ENCODE measurements around the gene HMGN1.
A peak's percentile ranks its signal among the peaks of the same experiment; 100 is the strongest.

The HMGN1 gene

DNA sequence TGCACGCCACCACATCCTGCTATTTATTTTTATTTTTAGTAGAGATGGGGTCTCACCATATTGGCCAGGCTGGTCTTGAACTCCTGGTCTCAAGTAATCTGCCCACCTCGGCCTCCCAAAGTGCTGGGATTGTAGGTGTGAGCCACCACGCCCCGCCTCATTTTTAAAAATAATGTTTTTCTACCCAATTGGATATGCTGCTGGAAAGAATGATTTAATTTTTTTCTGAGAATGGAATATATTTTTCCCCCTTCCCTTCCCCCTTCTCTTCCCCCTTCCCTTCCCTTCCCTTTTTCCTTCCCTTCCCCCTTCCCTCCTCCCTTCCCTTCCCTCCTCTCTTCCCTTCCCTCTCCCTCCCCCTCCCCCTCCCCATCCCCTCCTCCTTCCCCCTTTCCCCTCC lies 17.7 kb upstream of the HMGN1 start:
- DNase-seq, result no peak

- DNase-seq, result no peak
Measured at GRCh38 chr21:39364949-39365348, 16.1 kb upstream of the HMGN1 start.

DNA sequence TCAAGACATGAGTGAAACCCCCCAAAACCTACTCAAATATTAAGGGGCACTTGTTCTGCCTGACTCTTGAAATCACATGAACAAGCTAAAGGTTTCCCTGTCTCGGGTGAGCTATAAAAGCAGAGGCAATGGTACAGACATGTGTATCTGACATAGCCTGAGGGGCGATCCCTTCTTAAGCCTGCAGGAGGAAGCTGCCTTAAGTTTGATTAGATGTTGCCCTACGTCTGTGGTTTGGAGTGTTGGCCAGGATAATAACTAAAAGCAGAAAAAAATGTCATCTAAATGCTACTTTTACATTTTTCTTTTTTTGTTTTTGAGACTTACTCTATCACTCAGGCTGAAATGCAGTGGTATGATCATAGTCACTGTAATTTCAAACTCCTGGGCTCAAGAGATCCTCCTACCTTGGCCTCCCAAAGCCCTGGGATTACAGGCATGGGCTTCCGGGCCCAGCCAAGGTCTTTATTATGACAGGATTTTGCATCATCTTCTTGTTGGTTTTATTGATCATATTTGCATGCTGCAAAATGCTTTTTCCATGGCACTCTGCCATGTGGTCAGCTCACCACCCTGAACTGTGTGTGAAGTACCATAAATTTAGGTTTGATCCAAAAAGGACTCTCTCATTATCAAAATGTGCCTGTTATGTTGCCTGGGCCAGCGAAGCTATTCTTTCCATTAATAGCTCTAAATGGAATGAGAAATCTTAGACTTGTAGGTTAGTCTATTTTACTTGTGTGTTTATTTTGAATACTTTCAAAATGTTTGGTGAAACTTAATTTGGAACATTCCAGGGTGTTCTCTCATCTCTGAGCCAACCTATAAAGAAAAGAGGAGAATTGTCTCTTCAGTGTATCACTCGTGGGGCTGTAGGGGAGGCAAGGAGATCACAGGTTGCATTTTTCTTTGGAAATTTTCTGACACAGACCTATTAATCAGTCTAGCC lies 15.0 kb upstream of the HMGN1 start:
- peak; percentile 27 for DNase-seq

DNA sequence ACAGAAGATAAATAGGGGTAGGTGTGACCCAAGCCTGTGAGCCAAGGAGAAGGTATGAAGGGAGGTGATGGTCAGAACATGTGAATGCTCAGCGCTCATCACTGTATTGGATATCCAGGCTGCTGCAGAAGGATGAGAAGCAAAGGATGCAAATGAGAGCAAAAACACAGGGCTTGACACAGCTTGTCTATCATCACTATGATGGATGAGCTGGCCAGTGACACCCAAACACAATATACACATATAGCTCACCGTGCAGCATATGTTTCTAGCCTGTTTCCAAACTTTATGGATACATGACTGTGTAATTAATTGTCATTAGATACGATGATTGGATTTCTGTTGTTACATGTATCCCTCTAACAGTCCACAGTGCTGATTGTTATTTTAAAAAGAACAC lies 13.8 kb upstream of the HMGN1 start:
- no peak for DNase-seq

GRCh38 chr21:39359382-39359781 lies 10.5 kb upstream of the HMGN1 start:
- DNase-seq, result no peak

GRCh38 chr21:39353295-39353694 lies 4.4 kb upstream of the HMGN1 start:
- no peak for DNase-seq

DNA sequence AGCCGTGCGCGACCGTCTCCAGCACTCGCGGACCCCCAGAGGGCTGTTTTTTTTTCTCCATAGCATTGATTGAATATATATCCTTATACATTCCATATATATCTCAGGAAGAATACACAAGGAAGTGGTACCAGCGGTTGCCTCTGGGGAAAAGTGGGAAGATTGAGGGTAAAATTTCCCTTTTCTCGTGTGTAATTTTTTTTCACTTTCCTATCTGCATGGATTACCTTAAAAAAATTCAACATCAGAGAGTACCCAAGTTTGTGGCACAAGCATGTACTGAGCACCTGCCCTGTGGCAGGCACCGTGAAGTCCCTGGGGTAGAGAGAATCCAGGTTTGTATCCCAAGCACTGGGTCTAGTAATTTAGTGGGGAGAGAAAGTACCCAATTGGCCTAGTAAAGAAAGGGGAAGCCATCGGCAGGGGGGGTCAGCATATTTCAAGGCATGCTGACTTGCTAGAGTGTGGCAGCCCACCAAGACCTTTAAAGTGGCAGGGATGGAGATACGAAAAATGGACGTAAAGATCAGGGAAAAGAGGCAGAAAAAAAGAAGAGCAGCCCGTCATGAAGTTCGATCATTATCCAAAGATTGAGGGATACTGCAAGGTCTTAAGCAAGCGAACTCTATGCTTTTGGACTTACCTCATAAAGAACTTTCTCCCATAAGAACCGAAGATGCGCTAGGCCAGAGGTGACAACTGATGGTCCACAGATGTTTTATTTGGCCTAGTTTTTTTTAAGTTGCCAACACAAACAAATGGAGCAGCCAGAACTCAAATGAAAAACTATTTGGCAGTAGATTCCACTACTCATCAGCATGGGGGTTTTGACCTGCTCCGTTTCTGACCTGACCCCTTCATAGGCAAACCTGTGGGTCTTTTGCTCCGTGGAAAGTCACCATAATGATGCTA lies 1.5 kb upstream of the HMGN1 start:
- no peak for DNase-seq

DNA sequence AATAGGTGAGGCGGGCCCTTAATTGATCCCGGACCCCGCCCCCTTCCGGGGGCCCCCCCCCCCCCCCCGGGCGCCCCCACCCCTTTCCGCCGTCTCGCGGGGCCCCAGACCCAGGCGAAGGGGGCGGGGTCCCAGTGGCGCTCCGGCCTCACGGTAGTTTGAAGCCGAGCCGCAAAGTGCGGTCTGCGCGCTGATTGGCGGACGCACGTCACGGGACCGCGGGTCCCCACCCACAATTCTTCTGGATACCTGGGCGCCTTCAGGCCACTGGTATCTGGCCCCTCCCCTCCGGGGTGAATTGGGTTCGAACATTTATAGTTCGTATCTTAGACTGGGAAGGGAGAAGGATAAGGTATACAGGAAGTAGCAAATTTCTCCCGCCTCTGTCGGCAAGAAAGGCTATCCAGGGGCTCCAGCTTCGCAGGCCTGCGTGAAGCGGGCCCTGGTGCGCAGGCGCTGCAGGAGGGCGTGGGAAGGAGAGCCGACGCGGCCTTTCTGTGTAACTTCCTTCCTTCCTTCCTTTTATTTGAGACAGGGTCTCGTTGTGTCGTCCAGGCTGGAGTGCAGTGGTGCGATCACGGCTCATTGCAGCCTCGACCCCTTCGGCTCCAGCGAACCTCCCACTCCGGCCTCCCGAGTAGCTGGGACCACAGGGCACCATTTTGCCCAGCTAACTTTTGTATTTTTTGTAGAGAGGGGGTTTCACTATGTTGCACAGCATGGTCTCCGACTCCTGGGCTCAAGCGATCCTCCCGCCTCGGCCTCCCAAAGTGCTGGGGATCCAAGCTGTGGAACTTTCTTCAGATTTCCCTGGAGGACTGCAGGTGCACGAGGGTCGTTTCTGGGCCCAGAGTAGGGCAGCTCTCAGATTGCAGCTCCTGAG lies 564 bp upstream of the HMGN1 start:
- DNase-seq, result peak; percentile 97

GRCh38 chr21:39348040-39348354 lies 891 bp downstream of the HMGN1 start:
- DNase-seq, result no peak

- no peak for DNase-seq
Measured at GRCh38 chr21:39347537-39347936, 1.4 kb downstream of the HMGN1 start.

DNA sequence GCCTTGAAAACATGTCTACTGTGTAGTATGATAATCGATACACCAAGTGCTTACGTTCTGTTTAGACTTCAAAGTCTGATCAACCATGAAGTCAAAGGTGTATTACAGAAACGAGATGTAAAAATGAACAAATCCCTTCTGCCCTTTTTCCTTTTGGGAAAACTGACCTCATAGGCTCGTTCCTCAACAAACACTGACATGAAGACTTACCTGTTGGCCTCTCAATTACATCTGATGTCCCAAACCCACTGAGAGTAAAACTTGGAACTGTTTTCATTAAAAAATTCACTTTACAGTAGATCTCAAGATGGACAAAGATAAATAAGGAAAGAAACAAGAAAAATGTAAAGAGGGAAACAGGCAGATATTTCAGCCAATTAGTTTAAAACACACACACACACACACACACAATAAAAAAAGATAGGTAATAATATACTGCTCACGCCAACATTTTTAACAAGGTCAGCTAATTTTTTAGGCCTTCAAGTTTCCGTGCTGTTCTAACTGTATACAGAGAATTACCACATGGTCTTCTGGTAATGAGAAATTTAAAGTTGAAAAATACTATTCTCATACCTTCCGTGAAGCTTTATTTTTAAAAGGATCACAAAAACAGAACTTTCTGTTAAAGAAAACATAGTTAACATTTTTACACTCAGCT lies 2.1 kb downstream of the HMGN1 start:
- DNase-seq, result no peak

- no peak for DNase-seq
Measured at GRCh38 chr21:39346206-39346605, 2.7 kb downstream of the HMGN1 start.

DNA sequence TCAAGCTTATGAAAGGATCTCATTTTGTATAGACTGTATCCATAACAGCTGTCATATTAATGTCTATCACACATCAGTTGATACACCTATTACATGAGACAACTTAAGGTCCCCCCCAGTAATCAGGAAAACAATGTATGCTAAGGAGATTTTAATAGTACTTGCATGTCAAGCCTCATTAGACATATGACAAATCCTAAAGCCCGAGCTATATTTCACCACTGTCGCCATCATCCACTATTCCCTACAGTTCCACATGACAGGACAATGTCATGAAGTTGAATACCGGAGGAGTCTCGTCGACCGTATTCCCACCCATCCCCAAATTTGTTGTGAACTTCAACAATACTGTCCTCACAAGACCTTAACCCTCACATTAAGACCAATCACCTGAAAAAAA lies 3.4 kb downstream of the HMGN1 start:
- no peak for DNase-seq

DNA sequence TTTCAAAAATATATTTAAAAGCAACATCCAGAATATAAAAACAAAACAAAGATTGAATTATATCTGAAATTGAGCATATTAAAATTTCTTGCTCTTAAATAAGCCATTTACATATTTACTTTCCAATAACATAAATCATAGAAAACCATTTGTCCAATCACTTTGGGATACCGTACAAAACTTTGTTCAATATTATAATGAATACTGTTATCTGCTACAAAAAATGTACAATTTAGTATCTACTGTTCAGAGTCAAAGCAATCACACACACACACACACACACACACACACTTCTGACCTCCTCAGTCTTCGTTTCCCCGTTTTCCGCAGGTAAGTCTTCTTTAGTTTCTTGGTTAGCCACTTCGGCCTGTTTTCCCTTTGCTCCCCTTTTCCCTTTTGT lies 4.0 kb downstream of the HMGN1 start:
- no peak for DNase-seq

DNA sequence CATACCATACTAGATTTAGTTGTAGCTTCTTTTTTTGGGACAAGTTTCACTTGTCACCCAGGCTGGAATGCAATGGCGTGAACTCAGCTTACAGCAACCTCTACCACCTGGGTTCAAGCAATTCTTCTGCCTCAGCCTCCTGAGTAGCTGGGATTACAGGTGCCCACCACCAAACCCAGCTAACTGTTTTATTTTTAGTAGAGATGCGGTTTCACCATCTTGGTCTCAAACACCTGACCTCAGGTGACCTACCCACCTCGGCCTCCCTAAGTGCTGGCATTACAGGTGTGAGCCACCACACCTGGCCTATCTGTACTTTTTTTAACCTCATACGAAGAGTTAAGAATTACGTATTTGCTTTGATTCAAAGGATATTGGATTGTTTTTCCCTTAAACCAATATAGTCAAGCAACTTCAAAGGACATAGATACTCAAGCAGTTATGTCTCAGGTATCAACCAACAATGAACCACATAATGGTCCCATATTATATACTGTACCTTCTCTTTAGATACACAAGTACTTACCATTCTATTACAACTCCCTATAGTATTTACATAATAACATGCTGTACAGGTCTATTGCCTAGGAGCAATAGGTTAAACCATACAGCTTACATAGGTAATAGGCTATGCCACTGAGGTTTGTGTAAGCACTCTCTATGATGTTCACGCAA lies 7.5 kb downstream of the HMGN1 start:
- no peak for DNase-seq

- no peak for DNase-seq
Measured at GRCh38 chr21:39340687-39341086, 8.2 kb downstream of the HMGN1 start.

- DNase-seq, result no peak
Measured at GRCh38 chr21:39339231-39339630, 9.7 kb downstream of the HMGN1 start.

- DNase-seq, result no peak
Measured at GRCh38 chr21:39336457-39337008, 12.4 kb downstream of the HMGN1 start.

DNA sequence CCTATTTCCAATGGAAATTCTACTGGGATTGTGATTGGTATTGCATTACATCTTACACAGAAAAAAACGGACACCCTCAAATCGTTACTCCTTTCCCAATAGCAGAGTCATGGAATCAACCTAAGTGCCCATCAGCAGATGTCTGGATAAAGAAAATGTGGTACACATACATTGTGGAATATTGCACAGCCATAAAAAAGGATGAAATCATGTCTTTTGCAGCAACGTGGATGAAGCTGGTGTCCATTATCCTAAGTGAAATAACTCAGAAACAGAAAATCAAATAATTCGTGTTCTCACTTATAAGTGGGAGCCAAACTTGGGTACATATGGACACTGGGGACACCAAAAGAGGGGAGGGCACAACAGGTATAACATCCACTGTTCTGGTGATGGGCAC lies 14.3 kb downstream of the HMGN1 start:
- no peak for DNase-seq

DNA sequence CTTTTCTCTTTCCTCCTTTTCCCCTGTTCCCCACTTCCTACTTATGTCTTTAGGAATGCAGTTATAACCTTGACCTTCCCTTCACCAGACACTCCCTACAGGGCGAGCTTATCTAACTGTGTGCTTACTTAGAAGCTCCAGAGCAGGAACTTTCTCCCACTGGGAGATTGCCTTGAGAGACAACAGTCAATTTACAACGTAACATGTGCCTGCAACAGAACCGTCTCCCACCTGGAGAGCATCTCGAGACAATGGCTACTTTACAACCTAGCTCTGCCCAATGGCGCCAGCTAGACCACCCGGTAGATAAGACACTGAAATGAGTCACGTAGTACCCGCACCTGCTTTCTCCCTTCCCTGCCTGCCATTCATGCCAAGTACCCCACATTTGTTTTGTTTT lies 16.7 kb downstream of the HMGN1 start:
- DNase-seq, result no peak

DNA sequence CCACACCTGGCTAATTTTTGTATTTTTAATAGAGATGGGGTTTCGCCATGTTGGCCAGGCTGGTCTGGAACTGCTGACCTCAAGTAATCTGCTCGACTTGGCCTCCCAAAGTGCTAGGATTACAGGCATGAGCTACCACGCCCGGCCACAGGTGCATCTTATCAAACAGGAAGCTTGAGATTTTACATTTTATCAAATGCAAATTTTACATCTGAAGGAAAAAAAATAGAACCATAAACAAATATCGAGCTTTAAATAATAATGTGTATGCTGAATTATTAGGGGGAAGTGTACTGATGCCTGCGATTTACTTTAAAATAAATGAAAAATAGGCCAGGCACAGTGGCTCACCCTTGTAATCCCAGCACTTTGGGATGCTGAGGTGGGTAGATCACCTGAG lies 18.9 kb downstream of the HMGN1 start:
- DNase-seq, result no peak

DNA sequence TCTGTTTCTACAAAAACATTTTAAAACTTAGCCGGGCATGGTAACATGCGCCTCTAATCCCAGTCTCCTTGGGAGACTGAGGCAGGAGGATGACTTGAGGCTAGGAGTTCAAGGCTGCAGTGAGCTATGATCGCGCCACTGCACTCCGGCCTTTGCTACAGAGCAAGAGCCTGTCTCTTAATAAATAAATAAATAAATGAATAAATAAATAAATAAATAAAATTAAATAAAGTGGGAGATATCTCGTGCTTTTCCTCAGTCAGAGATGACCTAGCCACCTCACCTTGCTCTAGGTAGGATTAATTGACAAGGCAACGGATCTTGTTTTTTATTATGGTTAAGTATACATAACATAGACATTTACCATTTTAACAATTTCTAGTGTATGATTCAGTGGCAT lies 21.2 kb downstream of the HMGN1 start:
- no peak for DNase-seq
